Muscle layer of duodenum (tissue), 2 donors: ENCODE measurements around the gene SLC36A4.
"Not testable (repeated sequence)": the region's sequence is repeated elsewhere in the genome, so short reads cannot be mapped to it uniquely, and the experiment has no call there.

Experiments used
- H3K27ac ChIP-seq: one replicate; pipeline ENCODE4 v1.7.0; 2013; ENCODE audit warnings: mild to moderate bottlenecking, low read length
- H3K27me3 ChIP-seq: one replicate; pipeline ENCODE4 v1.7.0; 2013; ENCODE audit warnings: low read depth, mild to moderate bottlenecking, control low read depth, low read length
- H3K36me3 ChIP-seq, 2 donors: one replicate each; pipeline ENCODE4 v1.7.0; 2013; ENCODE audit warnings: low read length in 2 of 2, control low read depth in 1 of 2, mild to moderate bottlenecking in 1 of 2; ENCODE audit not compliant: insufficient read depth in 2 of 2, control insufficient read depth in 1 of 2
- H3K4me1 ChIP-seq, 2 donors: one replicate each; pipeline ENCODE4 v1.7.0; 2013; ENCODE audit warnings: low read length in 2 of 2, mild to moderate bottlenecking in 2 of 2, control low read depth in 1 of 2, moderate library complexity in 1 of 2; ENCODE audit not compliant: insufficient read depth in 2 of 2, control insufficient read depth in 1 of 2
- H3K4me3 ChIP-seq, 2 donors: one replicate each; pipeline ENCODE4 v1.7.0; 2013; ENCODE audit warnings: low read length in 2 of 2, low read depth in 1 of 2, mild to moderate bottlenecking in 1 of 2
- H3K9me3 ChIP-seq, 2 donors: one replicate each; pipeline ENCODE4 v1.7.0; 2013; ENCODE audit warnings: low read length in 2 of 2, control low read depth in 1 of 2, mild to moderate bottlenecking in 1 of 2; ENCODE audit not compliant: control insufficient read depth in 1 of 2
- donor health status: healthy.

SLC36A4 gene

DNA sequence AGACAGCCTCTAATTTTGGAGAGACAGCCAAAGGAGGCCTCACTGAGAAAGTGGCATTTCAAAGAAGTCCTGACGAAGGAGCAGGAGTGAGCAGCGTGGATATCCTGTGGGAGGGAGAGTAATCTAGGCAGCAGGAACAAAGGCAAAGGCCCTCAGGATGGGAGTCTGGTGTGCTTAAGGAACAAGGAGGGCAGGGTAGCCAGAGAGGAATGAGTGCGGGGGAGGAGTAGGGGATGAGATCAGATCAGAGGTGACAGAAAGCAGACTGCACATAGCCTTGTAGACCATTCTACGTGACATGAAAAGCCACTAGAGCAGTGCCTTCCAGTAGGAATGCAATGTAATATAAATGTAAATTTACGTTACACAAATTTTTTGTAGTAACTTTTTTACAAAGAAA lies 5.6 kb downstream of the SLC36A4 start:
- H3K27me3 ChIP-seq = no peaks in the 10 kb centered on the region
- no peak overlapping the region for H3K27ac ChIP-seq
- H3K9me3 ChIP-seq = peaks cover 0 to 3% of the 10 kb centered on the region in 2 donors
- H3K4me3 ChIP-seq = no peak overlapping the region
- H3K36me3 ChIP-seq = no peaks in the 10 kb centered on the region
- no peaks in the 10 kb centered on the region for H3K4me1 ChIP-seq

DNA sequence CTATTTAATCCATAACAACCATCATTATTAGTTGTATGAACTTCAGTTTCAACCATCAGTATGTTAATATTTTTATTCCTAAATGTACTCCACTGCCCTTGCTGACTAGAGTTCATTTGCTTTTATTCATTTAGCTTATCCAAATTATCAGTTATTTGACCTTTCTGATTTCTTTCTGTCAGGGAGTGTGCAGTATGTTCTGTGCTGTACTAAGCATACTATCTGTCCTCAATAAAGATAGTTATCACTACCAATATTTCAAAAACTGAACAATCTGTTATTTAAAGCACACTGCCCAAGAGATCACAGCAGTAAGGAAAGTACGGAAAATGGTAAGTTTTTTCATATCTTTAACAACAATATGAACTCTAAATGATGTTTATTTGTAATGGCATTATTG lies 8.3 kb downstream of the SLC36A4 start:
- no peaks in the 10 kb centered on the region for H3K27me3 ChIP-seq
- H3K36me3 ChIP-seq = peaks cover 0 to 7% of the 10 kb centered on the region in 2 donors
- H3K4me1 ChIP-seq = no peaks in the 10 kb centered on the region
- H3K4me3 ChIP-seq = no peak overlapping the region
- peaks cover 0 to 9% of the 10 kb centered on the region in 2 donors for H3K9me3 ChIP-seq
- H3K27ac ChIP-seq = no peak overlapping the region

DNA sequence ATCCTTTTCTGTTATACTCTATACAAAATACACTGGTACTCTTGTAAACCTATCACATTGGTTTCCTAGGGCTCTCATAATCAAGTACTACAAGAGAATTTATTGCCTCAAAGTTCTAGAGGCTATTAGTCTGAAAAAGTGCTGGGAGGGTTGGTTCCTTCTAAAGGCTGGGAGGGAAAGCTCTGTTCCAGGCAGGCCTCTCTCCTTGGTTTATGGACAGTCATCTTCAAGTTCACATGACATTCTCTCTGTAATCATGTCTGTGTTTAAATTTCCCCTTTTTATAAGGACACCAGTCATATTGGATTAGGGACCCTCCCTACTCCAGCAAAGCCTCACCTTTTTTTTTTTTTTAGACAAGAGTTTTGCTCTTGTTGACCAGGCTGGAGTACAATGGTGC lies 9.1 kb downstream of the SLC36A4 start:
- H3K4me1 ChIP-seq = no peaks in the 10 kb centered on the region
- no peaks in the 10 kb centered on the region for H3K27me3 ChIP-seq
- no peak overlapping the region for H3K4me3 ChIP-seq
- H3K27ac ChIP-seq = no peak overlapping the region
- peaks cover 0 to 10% of the 10 kb centered on the region in 2 donors for H3K36me3 ChIP-seq
- peaks cover 0 to 9% of the 10 kb centered on the region in 2 donors for H3K9me3 ChIP-seq

DNA sequence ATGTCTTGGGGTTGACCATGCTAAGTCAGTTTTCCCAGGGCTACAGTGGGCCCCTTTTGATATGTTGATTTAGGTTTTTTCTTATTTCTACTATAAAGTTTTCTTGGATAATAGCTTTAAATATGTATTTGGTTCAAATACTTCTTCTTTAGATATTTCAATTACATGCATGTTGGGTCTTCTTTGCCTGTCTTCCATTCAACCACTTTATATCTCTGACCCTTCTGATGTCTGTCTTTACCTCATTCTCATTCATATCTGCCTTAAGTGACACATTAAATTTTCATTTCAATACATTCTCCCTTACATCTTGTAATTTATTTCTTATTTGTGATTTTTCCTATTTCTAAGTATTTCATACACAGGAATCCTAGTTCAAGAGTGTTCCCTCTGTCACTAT lies 10.5 kb downstream of the SLC36A4 start:
- Histone ChIP-seq H3K27ac (no peak overlapping the region), H3K27me3 (no peaks in the 10 kb centered on the region), H3K36me3 (peaks cover 0 to 10% of the 10 kb centered on the region in 2 donors), H3K9me3 (peaks cover 0 to 9% of the 10 kb centered on the region in 2 donors), H3K4me1 (no peaks in the 10 kb centered on the region), H3K4me3 (no peak overlapping the region)

DNA sequence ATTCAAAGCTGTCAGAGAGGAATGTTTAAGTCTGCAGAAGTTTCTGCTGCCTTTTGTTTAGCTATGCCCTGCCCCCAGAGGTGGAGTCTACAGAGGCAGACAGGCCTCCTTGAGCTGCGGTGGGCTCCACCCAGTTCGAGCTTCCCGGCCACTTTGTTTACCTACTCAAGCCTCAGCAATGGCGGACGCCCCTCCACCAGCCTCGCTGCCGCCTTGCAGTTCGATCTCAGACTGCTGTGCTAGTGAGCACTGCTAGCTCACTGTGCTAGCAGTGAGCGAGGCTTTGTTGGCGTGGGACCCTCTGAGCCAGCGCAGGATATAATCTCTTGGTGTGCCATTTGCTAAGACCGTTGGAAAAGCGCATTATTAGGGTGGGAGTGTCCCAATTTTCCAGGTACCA lies 19.9 kb downstream of the SLC36A4 start:
- H3K27me3 ChIP-seq, H3K4me1 ChIP-seq, H3K27ac ChIP-seq, H3K4me3 ChIP-seq, H3K9me3 ChIP-seq: not testable (repeated sequence)
- H3K36me3 ChIP-seq = peaks cover 7 to 26% of the 10 kb centered on the region in 2 donors

DNA sequence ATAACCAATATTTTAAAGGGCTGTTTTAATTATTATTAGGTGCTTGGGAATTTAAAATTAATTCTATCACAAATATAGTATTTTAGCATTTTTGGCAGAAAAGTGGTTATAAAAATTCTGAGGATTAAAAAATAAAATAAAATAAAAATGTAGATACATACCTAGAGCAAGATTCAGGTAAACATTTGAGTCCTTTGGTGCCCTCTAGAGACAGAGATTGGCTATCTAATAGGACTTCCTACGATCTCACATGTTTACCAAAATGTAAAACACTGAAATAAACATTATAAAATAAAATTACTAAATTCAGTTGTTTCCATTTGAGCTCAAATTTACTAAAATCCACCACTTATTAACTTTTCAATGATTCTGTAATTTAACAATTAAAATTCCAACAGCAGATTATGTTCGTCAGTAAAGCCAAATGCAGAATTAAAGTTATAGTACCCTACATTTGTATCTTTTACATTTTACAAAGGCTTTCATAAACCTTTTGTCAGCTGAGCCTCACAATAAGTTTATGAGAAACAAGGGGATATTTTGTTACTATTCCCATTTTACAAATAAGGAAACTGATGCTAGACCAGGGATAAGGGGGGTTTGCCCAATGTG lies 27.7 kb downstream of the SLC36A4 start:
- H3K27ac ChIP-seq = no peak overlapping the region
- H3K9me3 ChIP-seq = no peaks in the 10 kb centered on the region
- no peaks in the 10 kb centered on the region for H3K27me3 ChIP-seq

DNA sequence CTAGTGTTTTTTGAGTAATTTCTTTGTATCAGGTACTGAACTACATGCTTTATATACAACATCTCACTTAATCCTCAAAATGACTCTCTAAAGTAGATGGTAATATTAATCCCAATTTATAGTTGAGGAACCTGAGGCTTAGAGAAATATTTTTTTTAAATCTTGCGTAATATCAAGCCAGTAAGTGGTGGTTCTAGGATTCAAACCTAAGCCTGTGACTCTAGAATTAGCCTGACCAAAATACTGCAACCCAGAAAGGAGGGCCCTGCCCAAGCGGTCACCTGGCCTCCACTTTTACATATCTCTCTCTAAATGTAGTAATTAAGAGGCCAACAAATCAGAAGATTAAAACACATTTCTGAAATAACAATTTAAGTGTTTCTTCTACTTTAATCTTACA lies 28.6 kb downstream of the SLC36A4 start:
- peaks cover 0 to 12% of the 10 kb centered on the region in 2 donors for H3K36me3 ChIP-seq
- H3K4me3 ChIP-seq = no peak overlapping the region
- no peaks in the 10 kb centered on the region for H3K27me3 ChIP-seq
- no peaks in the 10 kb centered on the region for H3K4me1 ChIP-seq
- no peak overlapping the region for H3K27ac ChIP-seq
- H3K9me3 ChIP-seq = no peaks in the 10 kb centered on the region

More for the DNA sequence above, 27.7 kb downstream of the SLC36A4 start:
- peaks cover 0 to 12% of the 10 kb centered on the region in 2 donors for H3K36me3 ChIP-seq
- no peaks in the 10 kb centered on the region for H3K4me1 ChIP-seq
- no peak overlapping the region for H3K4me3 ChIP-seq

DNA sequence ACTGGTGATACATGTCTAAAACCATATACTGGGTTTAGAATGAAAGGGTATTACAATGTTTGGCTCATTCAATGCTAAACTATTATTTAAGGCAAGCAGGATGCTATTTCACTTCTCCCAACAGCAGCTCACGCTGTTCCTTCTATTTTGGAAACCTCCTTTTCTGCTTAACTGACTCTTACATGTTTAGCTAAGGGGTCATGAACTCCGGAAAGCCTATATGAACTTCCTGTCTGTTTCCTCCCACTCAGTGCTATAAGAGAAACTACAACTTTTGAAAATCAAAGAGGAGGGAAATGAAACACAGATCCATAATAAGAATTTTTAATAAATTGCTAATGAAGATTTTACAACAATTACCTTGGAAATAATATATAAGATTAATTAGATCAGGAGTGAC lies 30.9 kb downstream of the SLC36A4 start:
- no peaks in the 10 kb centered on the region for H3K4me1 ChIP-seq
- no peak overlapping the region for H3K4me3 ChIP-seq
- no peaks in the 10 kb centered on the region for H3K27me3 ChIP-seq
- no peaks in the 10 kb centered on the region for H3K9me3 ChIP-seq
- H3K36me3 ChIP-seq = peaks cover 0 to 20% of the 10 kb centered on the region in 2 donors
- no peak overlapping the region for H3K27ac ChIP-seq

DNA sequence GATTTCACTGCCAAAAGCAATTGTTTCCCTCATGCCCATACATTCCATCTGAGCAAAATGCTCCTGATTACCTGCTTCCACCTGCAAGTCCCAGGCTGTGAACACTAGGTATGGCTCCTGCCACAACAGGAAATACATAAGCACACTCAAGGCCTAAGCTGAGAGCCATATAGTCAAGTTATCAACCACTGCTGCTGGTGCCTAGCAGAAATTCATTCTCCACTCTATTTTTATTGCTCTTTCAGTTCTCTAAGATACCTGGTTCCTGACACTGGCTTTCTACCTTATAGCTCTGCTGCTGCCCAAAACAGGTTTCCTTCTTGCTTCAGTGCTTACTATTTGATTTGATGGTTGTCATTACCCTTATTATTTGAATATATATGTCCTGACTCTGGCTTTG lies 31.6 kb downstream of the SLC36A4 start:
- Histone ChIP-seq H3K4me1 (no peaks in the 10 kb centered on the region), H3K9me3 (no peaks in the 10 kb centered on the region), H3K27ac (no peak overlapping the region), H3K27me3 (no peaks in the 10 kb centered on the region), H3K36me3 (peaks cover 0 to 20% of the 10 kb centered on the region in 2 donors), H3K4me3 (no peak overlapping the region)

DNA sequence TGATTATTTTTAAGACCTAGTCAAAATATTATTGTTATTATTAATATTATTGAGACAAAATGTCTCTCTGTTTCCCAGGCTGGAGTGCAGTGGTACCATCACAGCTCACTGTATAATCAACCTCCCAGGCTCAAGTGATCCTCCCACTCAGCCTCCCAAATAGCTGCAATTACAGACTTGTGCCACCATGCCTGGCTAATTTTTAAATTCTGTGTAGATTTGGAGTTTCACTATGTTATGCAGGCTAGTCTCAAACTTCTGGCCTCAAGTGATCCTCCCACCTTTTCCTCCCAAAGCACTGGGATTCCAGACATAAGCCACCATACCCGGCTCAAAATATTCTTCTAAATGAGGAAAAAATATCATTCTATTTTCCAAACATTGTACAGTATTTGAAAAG lies 37.0 kb downstream of the SLC36A4 start:
- Histone ChIP-seq H3K27me3 (no peaks in the 10 kb centered on the region), H3K4me3 (no peak overlapping the region), H3K27ac (no peak overlapping the region), H3K4me1 (no peaks in the 10 kb centered on the region), H3K9me3 (peaks cover 0 to 3% of the 10 kb centered on the region in 2 donors), H3K36me3 (peaks cover 0 to 34% of the 10 kb centered on the region in 2 donors)

DNA sequence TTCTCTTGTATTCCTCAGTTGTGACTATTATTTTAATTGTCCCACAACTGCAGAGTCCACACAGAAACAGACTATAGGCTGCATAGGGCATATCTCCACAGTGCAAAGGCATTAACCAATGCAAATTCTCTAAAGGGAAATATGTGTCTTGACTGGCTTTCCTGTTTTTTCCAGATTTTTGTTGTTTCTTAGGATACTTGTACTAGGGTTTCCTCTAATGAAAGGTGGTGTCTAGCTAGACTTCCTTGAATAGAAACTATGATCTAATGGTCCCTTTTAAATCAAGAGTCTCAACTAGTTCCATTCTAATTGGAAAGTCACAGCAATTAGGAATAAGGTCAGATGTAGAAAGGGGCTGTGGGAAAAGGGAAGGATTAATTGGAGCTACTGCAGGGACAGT lies 37.6 kb downstream of the SLC36A4 start:
- no peaks in the 10 kb centered on the region for H3K4me1 ChIP-seq
- H3K27ac ChIP-seq = no peak overlapping the region
- peaks cover 0 to 31% of the 10 kb centered on the region in 2 donors for H3K36me3 ChIP-seq
- H3K4me3 ChIP-seq = no peak overlapping the region
- no peaks in the 10 kb centered on the region for H3K27me3 ChIP-seq
- H3K9me3 ChIP-seq = peaks cover 0 to 3% of the 10 kb centered on the region in 2 donors

DNA sequence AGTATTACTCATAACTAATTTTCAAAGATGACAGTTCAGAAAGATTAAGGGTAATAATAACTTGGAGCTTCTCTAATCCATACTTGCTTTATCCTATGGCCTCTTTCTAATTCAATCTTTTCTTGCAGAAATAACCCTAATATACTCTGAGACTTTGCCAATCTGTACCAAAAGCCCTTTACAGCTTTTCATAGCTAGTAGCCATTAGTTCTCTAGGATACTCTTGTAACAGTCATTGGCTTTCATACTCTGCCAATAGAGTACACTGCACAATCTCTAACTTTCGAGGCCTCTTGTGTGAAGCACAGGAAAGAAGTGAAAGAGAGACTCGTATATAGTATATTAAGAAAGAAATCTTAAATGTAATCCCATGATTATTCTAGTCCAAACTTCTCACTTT lies 38.1 kb downstream of the SLC36A4 start:
- no peaks in the 10 kb centered on the region for H3K4me1 ChIP-seq
- peaks cover 0 to 3% of the 10 kb centered on the region in 2 donors for H3K9me3 ChIP-seq
- H3K27ac ChIP-seq = no peak overlapping the region
- no peaks in the 10 kb centered on the region for H3K27me3 ChIP-seq
- peaks cover 0 to 29% of the 10 kb centered on the region in 2 donors for H3K36me3 ChIP-seq
- H3K4me3 ChIP-seq = no peak overlapping the region
